Measurements from ENCODE around the gene EBI3. TPM values are rescaled to one million over a fixed set of nuclear protein-coding genes. Genes with fewer than 3 reads are reported as not detected.

The EBI3 gene
- polyA plus RNA-seq, 1 of the 3 experiments (the other 2 are of a cell fraction), result 3.7 TPM

GRCh38 chr19:4278419-4279266 is 49.3 kb downstream of the EBI3 start, which contains the start of gene SHD:
TSS of gene SHD (plus strand) at chr19:4279266. CDS start at chr19:4280064, 798 bp downstream.
- Histone ChIP-seq H3K9ac (no peak within 1 kb of the TSS), H3K27ac (ENCODE audit: low read depth in 2 of 2, low read length in 1 of 2) (peak within 1 kb of the TSS; percentile 50 to 99; a peak in 3 of 4 replicates), H4K20me1 (ENCODE audit: insufficient read depth) (no peaks in the 10 kb centered on the region), H2AFZ (ENCODE audit: low read depth) (no peak within 1 kb of the TSS), H3K4me3 (ENCODE audit: low read depth in 2 of 2, low read length in 1 of 2) (peak within 1 kb of the TSS; percentile 49 to 50; a peak in 3 of 4 replicates), H3K4me2 (peak within 1 kb of the TSS; percentile 69; the same call in 1 of the 2 replicates), H3K9me3 (no peaks in the 10 kb centered on the region), H3K27me3 (ENCODE audit: insufficient read depth) (peaks cover 12% of the 10 kb centered on the region), H3K79me2 (ENCODE audit: insufficient read depth) (no peaks in the 10 kb centered on the region), H3F3A (replicated peaks; ENCODE audit: insufficient read depth) (no peaks in the 10 kb centered on the region), H3K9me2 (no peaks in the 10 kb centered on the region), H3K4me1 (ENCODE audit: control insufficient read depth in 1 of 2, insufficient read depth in 2 of 2, low read depth in 1 of 2, low read length in 1 of 2) (peaks cover 0 to 12% of the 10 kb centered on the region in 2 experiments; a peak in 1 of 4 replicates), H3K36me3 (replicated peaks in 1 of 2; ENCODE audit: control insufficient read depth in 1 of 2, insufficient read depth in 2 of 2, low read length in 1 of 2) (no peaks in the 10 kb centered on the region)
- ChIA-PET POLR2A (interaction anchor here (0.8 to 3.3 kb wide), 7 partner anchors 11 to 65 kb away, joined by 3 to 32 read pairs (median 4); partner anchors contain the start of genes MPND and YJU2), CTCF (interaction anchor here (0.5 to 7.0 kb wide), 13 partner anchors 10 to 1509 kb away, joined by 3 to 60 read pairs (median 3); partner anchors contain the start of genes MPND and SH3GL1)
- peak; percentile 92 for DNase-seq
- 5% methylated on average over 32 of the region's 44 CpGs for WGBS (ENCODE audit: low lambda C conversion rate)
- TF ChIP-seq EZH2phosphoT487 (IDR thresholded peaks at IDR 0.05; ENCODE audit: borderline replicate concordance, low read depth) (no peak), MXI1 (IDR thresholded peaks at IDR 0.05; ENCODE audit: low read depth, low read length) (peak; percentile 55), EP300 (IDR thresholded peaks at IDR 0.05; ENCODE audit: borderline replicate concordance in 1 of 2, low read depth in 1 of 2, low read length in 1 of 2) (peak in 1 of 2 experiments; percentile 87; a peak in 1 of 4 replicates), SMC3 (IDR thresholded peaks at IDR 0.05; ENCODE audit: low read depth, low read length) (peak; percentile 8; the same call in 1 of the 2 replicates), SIN3A (IDR thresholded peaks at IDR 0.05; ENCODE audit: borderline replicate concordance, low read depth, low read length) (no peak), RFX5 (IDR thresholded peaks at IDR 0.05; ENCODE audit: low read length) (no peak), FOXM1 (IDR thresholded peaks at IDR 0.05; ENCODE audit: low read depth) (no peak), TAF1 (IDR thresholded peaks at IDR 0.05; ENCODE audit: borderline replicate concordance, low read depth, low read length) (no peak), ELF1 (IDR thresholded peaks at IDR 0.05) (no peak), NFIC (IDR thresholded peaks at IDR 0.05; ENCODE audit: borderline replicate concordance) (no peak), FOSL2 (IDR thresholded peaks at IDR 0.05; ENCODE audit: borderline replicate concordance, low read depth) (no peak), GABPA (IDR thresholded peaks at IDR 0.05; ENCODE audit: low read depth) (no peak), FOXJ3 (CRISPR knock-in tag; IDR thresholded peaks at IDR 0.05) (peak; percentile 42; the same call in 1 of the 2 replicates), NRF1 (IDR thresholded peaks at IDR 0.05; ENCODE audit: low read depth, low read length) (no peak), TEAD4 (IDR thresholded peaks at IDR 0.05; ENCODE audit: borderline replicate concordance, insufficient read depth) (no peak), MEF2A (IDR thresholded peaks at IDR 0.05; ENCODE audit: borderline replicate concordance, low read depth) (no peak), CHD2 (IDR thresholded peaks at IDR 0.05; ENCODE audit: low read length, partially characterized antibody) (peak; percentile 91), GATA2 (CRISPR knock-in tag; IDR thresholded peaks at IDR 0.05) (peak; percentile 95), RAD21 (IDR thresholded peaks at IDR 0.05; ENCODE audit: low read length) (no peak), JUND (IDR thresholded peaks at IDR 0.05) (no peak), RCOR1 (IDR thresholded peaks at IDR 0.05; ENCODE audit: low read length) (peak; percentile 11; the same call in 1 of the 2 replicates), POLR2AphosphoS5 (IDR thresholded peaks at IDR 0.05; ENCODE audit: low read depth, low read length) (no peak)
- TF ChIP-seq, protein P1, sequence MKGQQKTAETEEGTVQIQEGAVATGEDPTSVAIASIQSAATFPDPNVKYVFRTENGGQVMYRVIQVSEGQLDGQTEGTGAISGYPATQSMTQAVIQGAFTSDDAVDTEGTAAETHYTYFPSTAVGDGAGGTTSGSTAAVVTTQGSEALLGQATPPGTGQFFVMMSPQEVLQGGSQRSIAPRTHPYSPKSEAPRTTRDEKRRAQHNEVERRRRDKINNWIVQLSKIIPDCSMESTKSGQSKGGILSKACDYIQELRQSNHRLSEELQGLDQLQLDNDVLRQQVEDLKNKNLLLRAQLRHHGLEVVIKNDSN (IDR thresholded peaks at IDR 0.05; ENCODE audit: borderline replicate concordance, low read depth), result no peak
- TF ChIP-seq, protein P2, sequence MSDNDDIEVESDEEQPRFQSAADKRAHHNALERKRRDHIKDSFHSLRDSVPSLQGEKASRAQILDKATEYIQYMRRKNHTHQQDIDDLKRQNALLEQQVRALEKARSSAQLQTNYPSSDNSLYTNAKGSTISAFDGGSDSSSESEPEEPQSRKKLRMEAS (IDR thresholded peaks at IDR 0.05; ENCODE audit: low read depth), result no peak
- TF ChIP-seq, protein P3, sequence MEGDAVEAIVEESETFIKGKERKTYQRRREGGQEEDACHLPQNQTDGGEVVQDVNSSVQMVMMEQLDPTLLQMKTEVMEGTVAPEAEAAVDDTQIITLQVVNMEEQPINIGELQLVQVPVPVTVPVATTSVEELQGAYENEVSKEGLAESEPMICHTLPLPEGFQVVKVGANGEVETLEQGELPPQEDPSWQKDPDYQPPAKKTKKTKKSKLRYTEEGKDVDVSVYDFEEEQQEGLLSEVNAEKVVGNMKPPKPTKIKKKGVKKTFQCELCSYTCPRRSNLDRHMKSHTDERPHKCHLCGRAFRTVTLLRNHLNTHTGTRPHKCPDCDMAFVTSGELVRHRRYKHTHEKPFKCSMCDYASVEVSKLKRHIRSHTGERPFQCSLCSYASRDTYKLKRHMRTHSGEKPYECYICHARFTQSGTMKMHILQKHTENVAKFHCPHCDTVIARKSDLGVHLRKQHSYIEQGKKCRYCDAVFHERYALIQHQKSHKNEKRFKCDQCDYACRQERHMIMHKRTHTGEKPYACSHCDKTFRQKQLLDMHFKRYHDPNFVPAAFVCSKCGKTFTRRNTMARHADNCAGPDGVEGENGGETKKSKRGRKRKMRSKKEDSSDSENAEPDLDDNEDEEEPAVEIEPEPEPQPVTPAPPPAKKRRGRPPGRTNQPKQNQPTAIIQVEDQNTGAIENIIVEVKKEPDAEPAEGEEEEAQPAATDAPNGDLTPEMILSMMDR (IDR thresholded peaks at IDR 0.05), result no peak
- TF ChIP-seq, protein P4, sequence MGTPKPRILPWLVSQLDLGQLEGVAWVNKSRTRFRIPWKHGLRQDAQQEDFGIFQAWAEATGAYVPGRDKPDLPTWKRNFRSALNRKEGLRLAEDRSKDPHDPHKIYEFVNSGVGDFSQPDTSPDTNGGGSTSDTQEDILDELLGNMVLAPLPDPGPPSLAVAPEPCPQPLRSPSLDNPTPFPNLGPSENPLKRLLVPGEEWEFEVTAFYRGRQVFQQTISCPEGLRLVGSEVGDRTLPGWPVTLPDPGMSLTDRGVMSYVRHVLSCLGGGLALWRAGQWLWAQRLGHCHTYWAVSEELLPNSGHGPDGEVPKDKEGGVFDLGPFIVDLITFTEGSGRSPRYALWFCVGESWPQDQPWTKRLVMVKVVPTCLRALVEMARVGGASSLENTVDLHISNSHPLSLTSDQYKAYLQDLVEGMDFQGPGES (IDR thresholded peaks at IDR 0.05; ENCODE audit: low read depth, low read length), result no peak
- TF ChIP-seq, protein P5, sequence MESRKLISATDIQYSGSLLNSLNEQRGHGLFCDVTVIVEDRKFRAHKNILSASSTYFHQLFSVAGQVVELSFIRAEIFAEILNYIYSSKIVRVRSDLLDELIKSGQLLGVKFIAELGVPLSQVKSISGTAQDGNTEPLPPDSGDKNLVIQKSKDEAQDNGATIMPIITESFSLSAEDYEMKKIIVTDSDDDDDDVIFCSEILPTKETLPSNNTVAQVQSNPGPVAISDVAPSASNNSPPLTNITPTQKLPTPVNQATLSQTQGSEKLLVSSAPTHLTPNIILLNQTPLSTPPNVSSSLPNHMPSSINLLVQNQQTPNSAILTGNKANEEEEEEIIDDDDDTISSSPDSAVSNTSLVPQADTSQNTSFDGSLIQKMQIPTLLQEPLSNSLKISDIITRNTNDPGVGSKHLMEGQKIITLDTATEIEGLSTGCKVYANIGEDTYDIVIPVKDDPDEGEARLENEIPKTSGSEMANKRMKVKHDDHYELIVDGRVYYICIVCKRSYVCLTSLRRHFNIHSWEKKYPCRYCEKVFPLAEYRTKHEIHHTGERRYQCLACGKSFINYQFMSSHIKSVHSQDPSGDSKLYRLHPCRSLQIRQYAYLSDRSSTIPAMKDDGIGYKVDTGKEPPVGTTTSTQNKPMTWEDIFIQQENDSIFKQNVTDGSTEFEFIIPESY (IDR thresholded peaks at IDR 0.05; ENCODE audit: borderline replicate concordance, low read depth), result no peak

Data from SK-N-SH (cell line).